ENCODE measurements around the gene PLD1.

PLD1 gene

GRCh38 chr3:171685116-171685895, 125.0 kb downstream of the PLD1 start:
- no peaks in the 10 kb centered on the region for H3K27me3 Mint-ChIP-seq
- peaks cover 4% of the 10 kb centered on the region for H3K4me1 Mint-ChIP-seq (ENCODE audit: low read depth)
- intact Hi-C loops (cut with micrococcal nuclease): no loop called here
- no peak overlapping the region for H3K27ac Mint-ChIP-seq
- no peak overlapping the region for H3K4me3 Mint-ChIP-seq
- peaks cover 56% of the 10 kb centered on the region for H3K36me3 Mint-ChIP-seq (ENCODE audit: low read depth)
- no peaks in the 10 kb centered on the region for H3K9me3 Mint-ChIP-seq

- no peaks in the 10 kb centered on the region for H3K4me1 Mint-ChIP-seq (ENCODE audit: low read depth)
- intact Hi-C loops (cut with micrococcal nuclease): no loop called here
- no peaks in the 10 kb centered on the region for H3K9me3 Mint-ChIP-seq
- H3K27me3 Mint-ChIP-seq: no peaks in the 10 kb centered on the region
- no peak overlapping the region for H3K4me3 Mint-ChIP-seq
- H3K36me3 Mint-ChIP-seq (ENCODE audit: low read depth): peaks cover 52% of the 10 kb centered on the region
- H3K27ac Mint-ChIP-seq: no peak overlapping the region
Measured at GRCh38 chr3:171684221-171684620, 126.1 kb downstream of the PLD1 start.

- Mint-ChIP-seq H3K27ac (no peak overlapping the region), H3K4me3 (no peak overlapping the region), H3K36me3 (ENCODE audit: low read depth) (peaks cover 46% of the 10 kb centered on the region), H3K9me3 (no peaks in the 10 kb centered on the region), H3K4me1 (ENCODE audit: low read depth) (no peaks in the 10 kb centered on the region), H3K27me3 (no peaks in the 10 kb centered on the region)
- intact Hi-C loops (cut with micrococcal nuclease): no loop called here
Measured at GRCh38 chr3:171682743-171683142, 127.5 kb downstream of the PLD1 start.

DNA sequence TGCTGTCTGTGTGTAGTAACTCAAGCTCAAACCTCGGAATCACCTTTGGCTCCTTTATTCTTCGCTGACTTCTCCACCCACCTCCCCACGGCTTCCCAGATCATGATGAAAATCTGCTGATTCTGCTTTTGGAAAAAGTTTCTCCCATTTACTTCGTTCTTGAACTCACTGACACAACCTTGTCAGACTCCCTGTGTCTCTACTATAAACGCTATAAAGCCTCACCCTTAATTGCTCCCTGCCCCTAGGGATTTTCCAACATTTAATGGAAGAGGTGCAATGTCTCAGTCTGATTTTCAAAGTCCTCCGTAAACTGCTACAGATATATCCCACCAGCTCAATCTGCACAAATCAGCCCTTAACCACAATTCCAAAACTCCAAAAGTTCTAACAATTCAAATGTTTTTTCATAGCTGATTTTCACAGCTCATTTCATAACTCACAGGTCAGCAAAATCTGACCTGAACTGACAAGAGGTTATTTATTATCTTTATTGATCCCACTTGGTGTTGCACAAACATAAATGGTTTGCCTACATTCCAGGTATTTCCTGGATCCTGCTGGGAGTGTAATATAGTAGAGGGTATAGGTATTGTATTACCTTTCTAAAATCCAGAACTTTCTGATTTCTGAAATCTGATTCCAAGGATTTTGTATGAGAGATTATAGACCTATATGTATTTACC, 129.4 kb downstream of the PLD1 start:
- no peak overlapping the region for H3K4me3 Mint-ChIP-seq
- no peaks in the 10 kb centered on the region for H3K9me3 Mint-ChIP-seq
- H3K4me1 Mint-ChIP-seq (ENCODE audit: low read depth): no peaks in the 10 kb centered on the region
- peaks cover 55% of the 10 kb centered on the region for H3K36me3 Mint-ChIP-seq (ENCODE audit: low read depth)
- intact Hi-C loops (cut with micrococcal nuclease): no loop called here
- no peak overlapping the region for H3K27ac Mint-ChIP-seq
- H3K27me3 Mint-ChIP-seq: no peaks in the 10 kb centered on the region

- H3K4me1 Mint-ChIP-seq (ENCODE audit: low read depth): no peaks in the 10 kb centered on the region
- no peaks in the 10 kb centered on the region for H3K27me3 Mint-ChIP-seq
- intact Hi-C loops (cut with micrococcal nuclease): no loop called here
- H3K9me3 Mint-ChIP-seq: no peaks in the 10 kb centered on the region
- no peak overlapping the region for H3K27ac Mint-ChIP-seq
- no peak overlapping the region for H3K4me3 Mint-ChIP-seq
- peaks cover 41% of the 10 kb centered on the region for H3K36me3 Mint-ChIP-seq (ENCODE audit: low read depth)
Measured at GRCh38 chr3:171678971-171679492, 131.3 kb downstream of the PLD1 start.

- no peaks in the 10 kb centered on the region for H3K4me1 Mint-ChIP-seq (ENCODE audit: low read depth)
- intact Hi-C loops (cut with micrococcal nuclease): no loop called here
- H3K27ac Mint-ChIP-seq: no peak overlapping the region
- H3K27me3 Mint-ChIP-seq: no peaks in the 10 kb centered on the region
- H3K9me3 Mint-ChIP-seq: no peaks in the 10 kb centered on the region
- H3K4me3 Mint-ChIP-seq: no peak overlapping the region
- peaks cover 29% of the 10 kb centered on the region for H3K36me3 Mint-ChIP-seq (ENCODE audit: low read depth)
Measured at GRCh38 chr3:171677706-171678105, 132.6 kb downstream of the PLD1 start.

DNA sequence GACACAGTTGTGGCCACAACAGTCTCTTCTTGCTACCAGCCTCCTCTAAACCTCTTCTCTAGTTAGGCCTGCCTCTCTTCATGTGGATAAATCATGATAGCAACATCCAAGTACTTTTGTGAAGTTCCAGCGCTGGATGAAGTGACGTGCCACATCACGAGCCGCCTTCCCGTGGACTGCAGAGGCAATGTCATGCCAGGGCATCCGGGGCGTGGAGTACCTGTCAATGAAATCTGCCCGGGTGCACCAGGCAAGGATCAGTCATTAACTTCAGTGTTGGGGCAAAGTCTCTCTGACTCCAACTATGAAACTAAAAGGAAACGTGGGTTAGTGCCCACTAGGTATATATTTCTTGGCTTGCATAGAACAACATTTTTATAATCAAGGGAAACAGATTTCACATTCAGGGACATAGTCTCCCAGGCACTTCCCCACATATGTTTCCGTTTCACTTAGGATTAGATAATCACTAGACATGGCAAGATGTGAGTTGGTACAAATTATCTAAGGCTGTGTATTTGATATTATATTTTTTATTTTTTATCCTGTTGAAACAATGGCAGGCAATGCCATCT, 133.6 kb downstream of the PLD1 start:
- H3K27ac Mint-ChIP-seq: no peak overlapping the region
- H3K9me3 Mint-ChIP-seq: no peaks in the 10 kb centered on the region
- H3K4me3 Mint-ChIP-seq: no peak overlapping the region
- intact Hi-C loops (cut with micrococcal nuclease): no loop called here
- H3K36me3 Mint-ChIP-seq (ENCODE audit: low read depth): peaks cover 34% of the 10 kb centered on the region
- H3K27me3 Mint-ChIP-seq: no peaks in the 10 kb centered on the region
- no peaks in the 10 kb centered on the region for H3K4me1 Mint-ChIP-seq (ENCODE audit: low read depth)

- H3K27ac Mint-ChIP-seq: no peak overlapping the region
- H3K9me3 Mint-ChIP-seq: no peaks in the 10 kb centered on the region
- intact Hi-C loops (cut with micrococcal nuclease): no loop called here
- no peaks in the 10 kb centered on the region for H3K4me1 Mint-ChIP-seq (ENCODE audit: low read depth)
- no peaks in the 10 kb centered on the region for H3K27me3 Mint-ChIP-seq
- H3K4me3 Mint-ChIP-seq: no peak overlapping the region
- H3K36me3 Mint-ChIP-seq (ENCODE audit: low read depth): peaks cover 54% of the 10 kb centered on the region
Measured at GRCh38 chr3:171673951-171674350, 136.3 kb downstream of the PLD1 start.

- no peak overlapping the region for H3K4me3 Mint-ChIP-seq
- no peaks in the 10 kb centered on the region for H3K9me3 Mint-ChIP-seq
- no peak overlapping the region for H3K27ac Mint-ChIP-seq
- H3K36me3 Mint-ChIP-seq (ENCODE audit: low read depth): peaks cover 62% of the 10 kb centered on the region
- intact Hi-C loops (cut with micrococcal nuclease): no loop called here
- no peaks in the 10 kb centered on the region for H3K27me3 Mint-ChIP-seq
- H3K4me1 Mint-ChIP-seq (ENCODE audit: low read depth): no peaks in the 10 kb centered on the region
Measured at GRCh38 chr3:171672538-171672937, 137.7 kb downstream of the PLD1 start.

DNA sequence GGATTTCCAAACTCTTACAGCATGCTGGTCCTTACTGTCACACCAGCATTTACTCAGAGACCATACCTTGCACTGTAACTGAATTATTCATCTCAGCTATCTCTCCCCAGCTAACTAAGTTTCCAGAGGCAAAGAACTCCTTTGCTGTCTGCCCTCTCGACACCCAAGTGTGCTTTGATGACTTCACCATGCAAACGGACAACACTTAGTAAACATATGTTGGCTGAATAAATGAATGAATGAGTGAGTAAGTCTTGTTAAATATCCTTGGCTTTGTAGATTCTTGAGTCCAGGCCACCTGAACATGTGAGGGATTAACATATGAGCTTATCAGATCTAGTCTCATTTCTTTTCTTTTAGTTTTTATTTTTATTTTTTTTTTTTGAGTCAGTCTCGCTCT, 138.2 kb downstream of the PLD1 start:
- Mint-ChIP-seq H3K27ac (no peak overlapping the region), H3K36me3 (ENCODE audit: low read depth) (peaks cover 62% of the 10 kb centered on the region), H3K4me1 (ENCODE audit: low read depth) (no peaks in the 10 kb centered on the region), H3K9me3 (no peaks in the 10 kb centered on the region), H3K27me3 (no peaks in the 10 kb centered on the region), H3K4me3 (no peak overlapping the region)
- intact Hi-C loops (cut with micrococcal nuclease): no loop called here

- Mint-ChIP-seq H3K9me3 (no peaks in the 10 kb centered on the region), H3K4me3 (no peak overlapping the region), H3K36me3 (ENCODE audit: low read depth) (peaks cover 65% of the 10 kb centered on the region), H3K27me3 (no peaks in the 10 kb centered on the region), H3K27ac (no peak overlapping the region), H3K4me1 (ENCODE audit: low read depth) (no peaks in the 10 kb centered on the region)
- intact Hi-C loops (cut with micrococcal nuclease): no loop called here
Measured at GRCh38 chr3:171671709-171672108, 138.6 kb downstream of the PLD1 start.

- Mint-ChIP-seq H3K36me3 (ENCODE audit: low read depth) (peaks cover 84% of the 10 kb centered on the region), H3K27ac (no peak overlapping the region), H3K27me3 (no peaks in the 10 kb centered on the region), H3K9me3 (no peaks in the 10 kb centered on the region), H3K4me1 (ENCODE audit: low read depth) (no peaks in the 10 kb centered on the region), H3K4me3 (no peak overlapping the region)
- intact Hi-C loops (cut with micrococcal nuclease): no loop called here
Measured at GRCh38 chr3:171666516-171666915, 143.8 kb downstream of the PLD1 start.

- H3K27ac Mint-ChIP-seq: no peak overlapping the region
- intact Hi-C loops (cut with micrococcal nuclease): no loop called here
- H3K27me3 Mint-ChIP-seq: no peaks in the 10 kb centered on the region
- no peak overlapping the region for H3K4me3 Mint-ChIP-seq
- no peaks in the 10 kb centered on the region for H3K4me1 Mint-ChIP-seq (ENCODE audit: low read depth)
- H3K36me3 Mint-ChIP-seq (ENCODE audit: low read depth): peaks cover 72% of the 10 kb centered on the region
- H3K9me3 Mint-ChIP-seq: no peaks in the 10 kb centered on the region
Measured at GRCh38 chr3:171663805-171664204, 146.5 kb downstream of the PLD1 start.

GRCh38 chr3:171661484-171661883, 148.8 kb downstream of the PLD1 start:
- intact Hi-C loops (cut with micrococcal nuclease): no loop called here
- Mint-ChIP-seq H3K4me3 (no peak overlapping the region), H3K36me3 (ENCODE audit: low read depth) (peaks cover 62% of the 10 kb centered on the region), H3K27me3 (no peaks in the 10 kb centered on the region), H3K9me3 (no peaks in the 10 kb centered on the region), H3K4me1 (ENCODE audit: low read depth) (no peaks in the 10 kb centered on the region), H3K27ac (no peak overlapping the region)
